Stimulated activated naive CD8-positive, alpha-beta T cell treated with anti-CD3 and anti-CD28 coated beads, Interleukin-15, Interleukin-2, amounts not matched to agents 100 U/mL and 50 U/mL, for 24 hours (primary cell): ENCODE results near the gene CDK3.

Experiments
- ATAC-seq: fragments of 150-1000 bp; cut with Tn5 transposase; one replicate; pipeline ENCODE4 v1.10.0; 2021
- DNase-seq: peaks from one replicate; pipeline ENCODE4 v3.0.0; 2021

Gene CDK3

GRCh38 chr17:75991396-75991795 is 9.3 kb upstream of the CDK3 start:
- ATAC-seq: no peak
- no peak for DNase-seq

DNA sequence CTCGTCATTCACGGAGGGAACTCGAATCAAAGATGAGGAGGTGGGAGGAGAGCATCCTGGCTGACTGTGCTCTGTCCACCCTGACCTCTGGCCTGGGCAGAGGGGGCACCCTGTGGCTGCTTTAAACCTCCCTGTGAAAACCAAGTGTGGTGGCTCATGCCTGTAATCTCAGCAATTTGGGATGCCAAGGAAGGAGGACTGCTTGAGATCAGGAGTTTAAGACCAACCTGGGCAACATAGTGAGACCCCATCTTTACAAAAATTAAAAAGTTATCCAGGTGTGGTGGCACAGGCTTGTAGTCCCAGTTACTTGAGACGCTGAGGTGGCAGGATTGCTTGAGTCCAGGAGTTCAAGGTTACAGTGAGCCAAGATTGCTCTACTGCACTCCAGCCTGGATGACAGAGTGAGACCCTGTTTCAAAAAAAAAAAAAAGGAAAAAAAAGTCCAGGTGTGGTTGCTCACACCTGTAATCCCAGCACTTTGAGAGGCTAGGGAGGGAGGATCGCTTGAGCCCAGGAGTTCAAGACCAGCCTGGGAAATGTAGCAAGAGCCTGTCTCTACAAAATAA is 5.8 kb upstream of the CDK3 start:
- ATAC-seq (no peak), DNase-seq (no peak)

DNA sequence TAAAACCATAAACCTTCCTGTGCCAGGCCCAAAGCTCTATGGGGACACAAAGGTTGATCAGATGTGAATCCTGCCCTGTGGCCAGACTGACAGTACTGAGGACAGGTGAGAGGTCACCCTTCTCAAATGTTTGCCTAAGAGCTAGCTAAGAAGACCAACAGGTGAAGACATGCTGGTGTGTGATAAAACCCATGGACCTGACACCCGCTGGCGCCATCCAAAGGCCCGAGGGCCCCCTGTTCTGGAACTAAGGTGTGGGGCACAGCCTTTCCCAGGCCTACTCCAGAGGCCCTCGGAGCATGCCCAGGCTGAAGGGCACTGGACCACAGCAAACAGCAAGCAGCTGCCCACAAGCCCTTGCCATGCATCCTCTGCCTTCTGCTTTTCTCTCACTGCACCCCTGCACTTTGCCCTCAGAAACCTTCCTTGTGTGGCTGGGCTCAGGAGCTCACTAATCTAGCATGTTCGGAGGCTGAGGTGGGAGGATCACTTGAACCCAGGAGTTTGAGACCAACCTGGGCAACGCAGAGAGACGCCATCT is 5.2 kb upstream of the CDK3 start:
- ATAC-seq (no peak), DNase-seq (no peak)

GRCh38 chr17:75996665-75997590 is 3.7 kb upstream of the CDK3 start:
- ATAC-seq: peak; percentile 49
- peak; percentile 52 for DNase-seq

DNA sequence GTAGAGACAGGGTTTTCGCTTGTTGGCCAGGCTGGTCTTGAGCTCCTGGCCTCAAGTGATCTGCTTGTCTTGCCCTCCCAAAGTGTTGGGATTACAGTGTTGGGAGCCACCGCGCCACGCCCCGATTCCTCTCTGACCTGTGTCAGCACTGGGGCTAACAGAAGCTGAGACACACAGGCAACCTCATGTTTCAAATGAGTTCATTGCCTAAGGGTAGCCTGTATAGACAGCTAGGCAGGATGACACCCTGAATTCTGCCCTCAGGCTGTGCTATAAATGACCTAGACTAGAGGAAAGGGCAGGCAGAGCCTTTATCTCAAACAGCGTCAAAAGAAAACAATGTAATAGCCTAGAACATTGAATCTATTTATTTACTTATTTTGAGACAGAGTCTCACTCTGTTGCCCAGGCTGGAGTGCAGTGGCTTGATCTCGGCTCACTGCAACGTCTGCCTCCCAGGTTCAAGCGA is 2.3 kb upstream of the CDK3 start:
- DNase-seq (no peak), ATAC-seq (no peak)

- peak; percentile 48 for ATAC-seq
- peak; percentile 79 for DNase-seq
Observed at GRCh38 chr17:76000016-76000754, 470 bp upstream of the CDK3 start.

GRCh38 chr17:76002100-76002499 is 1.4 kb downstream of the CDK3 start:
- ATAC-seq (no peak), DNase-seq (no peak)

GRCh38 chr17:76003915-76004314 is 3.3 kb downstream of the CDK3 start:
- DNase-seq (no peak), ATAC-seq (no peak)

- ATAC-seq (no peak), DNase-seq (no peak)
Observed at GRCh38 chr17:76004750-76005262, 4.2 kb downstream of the CDK3 start.

GRCh38 chr17:76005263-76006149 is 4.9 kb downstream of the CDK3 start:
- DNase-seq (peak; percentile 93), ATAC-seq (peak; percentile 56)

DNA sequence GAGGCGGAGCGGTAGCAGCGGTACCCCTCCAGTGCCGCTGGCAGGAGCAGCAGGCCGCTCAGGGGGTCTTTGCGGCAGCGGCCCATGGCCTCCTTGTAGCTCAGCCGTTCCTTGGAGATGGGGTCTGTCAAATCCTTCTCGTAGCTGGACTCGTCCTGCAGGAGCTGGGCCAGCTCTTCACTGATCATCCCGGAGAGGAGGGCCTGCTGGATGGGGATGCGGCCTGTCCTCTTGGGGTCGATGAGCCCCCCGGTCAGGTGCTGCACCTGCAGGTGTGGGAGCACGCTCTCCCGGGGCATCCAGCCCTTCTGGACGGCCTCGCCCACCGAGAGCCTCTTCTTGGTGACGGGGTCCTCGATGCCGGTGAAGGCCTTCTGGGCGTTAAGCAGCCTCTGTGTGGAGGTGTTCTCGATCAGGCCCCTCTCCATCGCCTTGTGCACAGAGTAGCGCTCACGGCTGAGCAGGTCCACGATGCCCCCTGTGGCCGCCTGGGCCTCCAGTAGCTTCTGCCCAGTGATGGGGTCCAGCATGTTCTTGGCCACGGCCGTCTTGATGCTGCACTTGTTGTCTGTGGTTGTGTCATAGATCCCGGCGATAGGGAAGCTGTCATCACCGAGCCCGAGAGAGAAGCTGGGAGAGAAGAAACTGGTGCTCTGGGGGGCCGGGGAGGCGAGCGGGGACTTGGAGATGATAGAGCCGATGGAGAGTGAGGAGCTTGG is 6.6 kb downstream of the CDK3 start:
- DNase-seq: no peak
- ATAC-seq: no peak

DNA sequence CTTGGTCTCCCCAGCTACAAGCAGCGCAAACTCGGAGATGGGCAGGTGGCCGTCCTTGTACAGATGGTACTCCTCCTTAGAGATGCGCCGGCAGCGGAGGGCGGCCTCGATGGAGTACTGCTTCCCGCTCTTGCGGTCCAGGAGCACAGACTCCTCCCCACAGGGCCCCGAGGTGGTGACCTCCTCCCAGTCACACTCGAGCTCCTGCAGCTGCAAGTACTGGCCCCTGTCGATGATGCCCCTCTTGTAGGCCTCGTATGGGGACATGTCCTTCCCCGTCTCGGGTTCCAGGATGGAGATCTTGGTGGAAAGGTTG is 7.2 kb downstream of the CDK3 start:
- DNase-seq (no peak), ATAC-seq (no peak)

DNA sequence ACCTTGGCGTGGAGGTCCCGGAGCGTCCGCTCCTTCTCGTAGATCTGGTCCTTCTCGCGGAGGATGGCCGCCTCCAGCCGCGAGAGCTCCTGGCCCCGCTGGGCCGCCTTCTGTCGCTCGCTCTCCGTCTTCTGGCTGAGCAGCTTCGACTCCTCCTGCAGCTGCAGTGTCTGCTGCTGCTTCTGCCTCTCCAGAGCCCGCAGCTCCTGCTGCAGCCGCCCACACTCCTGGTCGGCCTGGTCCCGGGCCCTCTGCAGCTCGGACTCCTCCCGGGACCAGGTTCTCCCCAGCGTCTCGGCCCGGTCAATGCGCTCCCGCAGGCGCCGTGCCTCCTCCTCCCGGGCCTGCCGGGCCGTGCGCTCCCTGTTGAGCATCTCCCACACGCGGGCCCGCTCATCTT is 7.6 kb downstream of the CDK3 start:
- no peak for DNase-seq
- no peak for ATAC-seq

- DNase-seq: no peak
- ATAC-seq: no peak
Observed at GRCh38 chr17:76008630-76009425, 8.2 kb downstream of the CDK3 start.

GRCh38 chr17:76009447-76009846 is 8.8 kb downstream of the CDK3 start:
- ATAC-seq (no peak), DNase-seq (no peak)

GRCh38 chr17:76009969-76010661 is 9.5 kb downstream of the CDK3 start:
- DNase-seq (no peak), ATAC-seq (no peak)

DNA sequence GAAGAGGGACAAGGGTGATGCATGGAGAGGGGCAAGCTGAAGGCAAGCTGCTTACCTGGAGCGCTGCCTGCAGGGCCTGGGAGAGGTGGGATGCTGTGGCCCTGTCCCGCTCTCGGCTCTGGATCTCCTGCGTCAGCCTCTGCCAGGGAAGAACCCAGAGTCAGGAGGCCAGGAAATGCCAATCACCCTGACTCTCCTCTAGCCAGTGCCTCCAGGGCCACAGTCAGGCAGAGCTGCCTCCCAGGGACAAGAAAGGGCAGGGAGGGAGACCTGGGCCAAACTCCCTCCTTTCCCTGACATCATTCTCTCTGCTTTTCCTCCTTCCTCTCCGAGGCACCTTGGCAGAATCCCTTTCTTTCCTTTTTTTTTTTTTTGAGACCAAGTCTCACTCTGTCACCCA is 11.3 kb downstream of the CDK3 start:
- ATAC-seq (no peak), DNase-seq (no peak)

DNA sequence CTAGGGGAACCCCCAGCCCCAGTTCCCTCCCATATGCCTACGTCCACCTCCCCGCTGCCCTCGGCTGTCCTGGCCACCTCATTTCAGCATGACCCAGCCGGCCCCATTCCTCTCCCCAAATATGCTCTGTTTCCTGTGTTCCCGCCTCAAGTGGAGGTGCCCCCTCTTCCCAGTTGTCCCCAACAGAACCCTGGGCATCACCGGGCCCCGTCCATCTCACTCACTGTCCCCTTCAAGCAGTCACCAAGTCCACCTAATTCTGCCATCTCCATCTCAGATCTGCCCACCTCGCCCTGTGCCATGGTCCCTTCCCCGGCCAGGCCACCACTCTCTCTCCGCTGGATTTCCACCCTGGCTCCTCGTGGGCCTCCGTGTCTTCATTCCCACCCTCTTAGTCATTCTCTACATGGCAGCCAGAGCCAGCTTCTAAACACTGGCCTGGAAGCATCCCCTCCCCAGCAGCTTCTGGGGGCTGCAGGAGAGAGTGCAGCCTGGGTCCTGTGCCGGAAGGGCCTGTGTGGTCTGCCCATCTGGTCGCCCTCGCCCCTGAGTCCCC is 12.8 kb downstream of the CDK3 start:
- DNase-seq (no peak), ATAC-seq (no peak)
